IMR-90 (cell line): ENCODE results near the gene PDX1. TPM values are rescaled to one million over a fixed set of nuclear protein-coding genes. Genes with fewer than 3 reads are reported as not detected.

Experiments
- ATAC-seq: fragments of 200-7000 bp; cut with Tn5 transposase; 2 replicates; pipeline ENCODE4 v1.9.1; 2020; ENCODE audit warnings: low read depth, mild to moderate bottlenecking, moderate library complexity
- BruUV-seq: library from RNA; stranded (reverse); fragments of 400-500 nt; replicated peaks from 2 replicates; lab custom pipeline; 2021; lab: Mats Ljungman, UMichigan
- CTCF ChIA-PET: fragments of 300-600 bp; formaldehyde crosslinking; extraction: SDS; loops from one replicate; lab custom pipeline; 2021; ENCODE audit warnings: antibody characterized with exemption; lab: Yijun Ruan, JAX
- POLR2A ChIA-PET: fragments of 300-600 bp; sonication (Branson Sonifier 250); formaldehyde crosslinking; loops from one replicate; lab custom pipeline; 2022; ENCODE audit warnings: antibody characterized with exemption; ENCODE audit not compliant: unreplicated experiment; lab: Charles Lee
- DNase-seq: peaks from one replicate; pipeline ENCODE4 v3.0.0; 2013
- H2AFZ ChIP-seq: replicated peaks from 2 replicates; pipeline ENCODE3; 2013; ENCODE audit warnings: low read length, mild to moderate bottlenecking; ENCODE audit not compliant: poor library complexity
- H2AK5ac ChIP-seq: 2 replicates; pipeline ENCODE4 v1.6.1; 2013; ENCODE audit warnings: low read depth, low read length, inconsistent platforms
- H2AK9ac ChIP-seq: replicated peaks from 2 replicates; pipeline ENCODE3; 2013; ENCODE audit warnings: mild to moderate bottlenecking, low read depth, low read length, moderate library complexity; ENCODE audit not compliant: poor library complexity
- H2BK120ac ChIP-seq: 2 replicates; pipeline ENCODE4 v1.6.1; 2013; ENCODE audit warnings: low read depth, low read length, inconsistent platforms
- H2BK15ac ChIP-seq: 3 replicates; pipeline ENCODE4 v1.6.1; 2013; ENCODE audit warnings: low read depth, low read length, inconsistent platforms
- H2BK20ac ChIP-seq: 2 replicates; pipeline ENCODE4 v1.6.1; 2013; ENCODE audit warnings: low read depth, mild to moderate bottlenecking, inconsistent platforms, low read length, moderate library complexity
- H2BK5ac ChIP-seq: 2 replicates; pipeline ENCODE4 v1.6.1; 2013; ENCODE audit warnings: mild to moderate bottlenecking, low read depth, low read length, inconsistent platforms; ENCODE audit not compliant: poor library complexity, severe bottlenecking
- H3K14ac ChIP-seq: replicated peaks from 2 replicates; pipeline ENCODE4 v1.6.1; 2013; ENCODE audit warnings: low read depth, low read length, inconsistent platforms
- H3K18ac ChIP-seq: 2 replicates; pipeline ENCODE4 v1.6.1; 2013; ENCODE audit warnings: low read depth, low read length, control low read depth
- H3K23ac ChIP-seq: 2 replicates; pipeline ENCODE4 v1.6.1; 2013; ENCODE audit warnings: low read depth, low read length, inconsistent platforms
- H3K27ac ChIP-seq: 2 replicates; pipeline ENCODE4 v1.5.1; 2013; ENCODE audit warnings: mild to moderate bottlenecking, control low read depth, low read length; ENCODE audit not compliant: insufficient read depth
- H3K27me3 ChIP-seq: 2 replicates; pipeline ENCODE4 v1.6.1; 2013; ENCODE audit warnings: low read length; ENCODE audit not compliant: control insufficient read depth, insufficient read depth
- H3K36me3 ChIP-seq: 2 replicates; pipeline ENCODE4 v1.6.1; 2013; ENCODE audit warnings: low read length, mixed read lengths; ENCODE audit not compliant: control insufficient read depth, insufficient read depth
- H3K4ac ChIP-seq: 2 replicates; pipeline ENCODE4 v1.6.1; 2013; ENCODE audit warnings: low read depth, low read length, inconsistent platforms
- H3K4me1 ChIP-seq: 2 replicates; pipeline ENCODE4 v1.6.1; 2013; ENCODE audit warnings: low read length, mixed read lengths; ENCODE audit not compliant: control insufficient read depth, insufficient read depth
- H3K4me2 ChIP-seq: 2 replicates; pipeline ENCODE4 v1.6.1; 2013; ENCODE audit warnings: low read depth, mild to moderate bottlenecking, control low read depth, low read length, moderate library complexity
- H3K4me3 ChIP-seq: 2 replicates; pipeline ENCODE4 v1.5.1; 2013; ENCODE audit warnings: low read depth, mild to moderate bottlenecking, control low read depth, low read length, moderate library complexity; ENCODE audit not compliant: insufficient read depth
- H3K56ac ChIP-seq: 2 replicates; pipeline ENCODE4 v1.6.1; 2013; ENCODE audit warnings: low read length, inconsistent platforms; ENCODE audit not compliant: insufficient read depth; ENCODE audit errors: extremely low read depth
- H3K79me1 ChIP-seq, 2 experiments: 2 replicates each; pipeline ENCODE4 v1.6.1; 2013; ENCODE audit warnings: low read length in 2 of 2, inconsistent platforms in 1 of 2, low read depth in 1 of 2
- H3K9ac ChIP-seq: 2 replicates; pipeline ENCODE4 v1.6.1; 2013; ENCODE audit warnings: low read depth, low read length, control low read depth
- H3K9me1 ChIP-seq: 2 replicates; pipeline ENCODE4 v1.6.1; 2013; ENCODE audit warnings: low read length, inconsistent platforms; ENCODE audit not compliant: insufficient read depth
- H3K9me3 ChIP-seq: 2 replicates; pipeline ENCODE4 v1.6.1; 2013; ENCODE audit warnings: low read length; ENCODE audit not compliant: control insufficient read depth, insufficient read depth
- H4K20me1 ChIP-seq: 2 replicates; pipeline ENCODE4 v1.6.1; 2013; ENCODE audit warnings: low read length, inconsistent platforms; ENCODE audit not compliant: insufficient read depth
- H4K5ac ChIP-seq: 2 replicates; pipeline ENCODE4 v1.6.1; 2013; ENCODE audit warnings: mild to moderate bottlenecking, low read depth, low read length, control low read depth
- H4K8ac ChIP-seq, 2 experiments: 2 replicates each; pipeline ENCODE4 v1.6.1; 2013; ENCODE audit warnings: low read depth in 2 of 2, low read length in 2 of 2, control low read depth in 1 of 2, inconsistent platforms in 1 of 2
- H4K91ac ChIP-seq: 2 replicates; pipeline ENCODE4 v1.6.1; 2013; ENCODE audit warnings: low read depth, low read length, inconsistent platforms; ENCODE audit not compliant: insufficient read depth
- BHLHE40 ChIP-seq: fragments of 150-350 bp; IDR thresholded peaks from 2 replicates; pipeline ENCODE4 v1.6.1; 2016; ENCODE audit warnings: mild to moderate bottlenecking, low read depth, low read length
- CEBPB ChIP-seq: IDR thresholded peaks from 2 replicates; pipeline ENCODE4 v1.6.1; 2012; ENCODE audit warnings: low read depth, low read length, improper control_type of control experiment
- CHD1 ChIP-seq: IDR thresholded peaks from 2 replicates; pipeline ENCODE4 v1.6.1; 2012; ENCODE audit warnings: low read depth, low read length, improper control_type of control experiment
- CTCF ChIP-seq: conservative IDR thresholded peaks from 2 replicates; pipeline ENCODE4 v1.5.1; 2012; ENCODE audit warnings: mild to moderate bottlenecking, low read depth, low read length, improper control_type of control experiment
- FOS ChIP-seq: fragments of 150-350 bp; IDR thresholded peaks from 2 replicates; pipeline ENCODE4 v1.6.1; 2016; ENCODE audit warnings: low read depth, low read length
- MAFK ChIP-seq: IDR thresholded peaks from 2 replicates; pipeline ENCODE4 v1.6.1; 2012; ENCODE audit warnings: low read depth, low read length, improper control_type of control experiment
- MAZ ChIP-seq: IDR thresholded peaks from 2 replicates; pipeline ENCODE4 v1.6.1; 2012; ENCODE audit warnings: low read depth, mild to moderate bottlenecking, low read length, improper control_type of control experiment, moderate library complexity, borderline replicate concordance
- MXI1 ChIP-seq: IDR thresholded peaks from 2 replicates; pipeline ENCODE4 v1.6.1; 2012; ENCODE audit warnings: low read depth, mild to moderate bottlenecking, low read length, moderate library complexity, borderline replicate concordance
- NFE2L2 ChIP-seq: fragments of 150-350 bp; IDR thresholded peaks from 2 replicates; pipeline ENCODE4 v1.6.1; 2016; ENCODE audit warnings: low read depth, mild to moderate bottlenecking, low read length
- RCOR1 ChIP-seq: IDR thresholded peaks from 2 replicates; pipeline ENCODE4 v1.6.1; 2012; ENCODE audit warnings: mild to moderate bottlenecking, low read length, improper control_type of control experiment; ENCODE audit not compliant: insufficient replicate concordance
- RFX5 ChIP-seq: IDR thresholded peaks from 2 replicates; pipeline ENCODE4 v1.8.0; 2012; ENCODE audit warnings: low read depth, mild to moderate bottlenecking, low read length, moderate library complexity
- SMC3 ChIP-seq: fragments of 150-350 bp; IDR thresholded peaks from 2 replicates; pipeline ENCODE4 v1.6.1; 2016; ENCODE audit warnings: low read depth, mild to moderate bottlenecking, antibody characterized with exemption, low read length, moderate library complexity
- USF2 ChIP-seq: fragments of 150-350 bp; IDR thresholded peaks from 2 replicates; pipeline ENCODE4 v1.6.1; 2017; ENCODE audit warnings: mild to moderate bottlenecking, antibody characterized with exemption, low read length, low read depth
- WGBS, 2 experiments: methylation state at CpG; one replicate each; pipeline versions ENCODE4 v1.1.5 to v1.1.7; 2013; ENCODE audit warnings: missing lambda C conversion rate in 2 of 2; ENCODE audit not compliant: insufficient read length in 1 of 2; ENCODE audit errors: extremely low coverage in 2 of 2; 5-methylcytosine and 5-hydroxymethylcytosine counted together
- dilution Hi-C: fragments of 300-500 bp; cut with HindIII; formaldehyde crosslinking; loops from one replicate; pipeline ENCODE4 v1.14.3; 2018; ENCODE audit warnings: low sequenced_read_pairs; ENCODE audit not compliant: unreplicated experiment
- in situ Hi-C: fragments of 300-500 bp; cut with MboI; formaldehyde crosslinking; loops from 3 replicates; pipeline ENCODE4 v1.14.3; 2019; ENCODE audit warnings: low sequenced_read_pairs, inconsistent platforms, mixed read lengths
- intact Hi-C: fragments of 100-400 bp; cut with micrococcal nuclease; formaldehyde crosslinking; loops from 2 replicates; pipeline ENCODE4 v1.10.0; 2022
- polyA plus RNA-seq, 3 experiments: library from polyadenylated mRNA; depleted of rRNA; stranded (reverse); fragments of >200 nt; gene quantifications; 2 replicates each; pipeline ENCODE4 v1.2.3, GENCODE V29; 2012; ENCODE audit warnings: low replicate concordance in 1 of 3
- total RNA-seq: library from RNA; depleted of rRNA; stranded (reverse); fragments of >200 nt; gene quantifications from 2 replicates; pipeline ENCODE4 v1.2.3, GENCODE V29; 2012

PDX1 gene
- total and polyA plus RNA-seq, 2 of the 4 experiments (the other 2 are of a cell fraction), result not detected

GRCh38 chr13:27920677-27921420, 1.0 kb downstream of the PDX1 start (continued):
- TF ChIP-seq CEBPB, result no peak

DNA sequence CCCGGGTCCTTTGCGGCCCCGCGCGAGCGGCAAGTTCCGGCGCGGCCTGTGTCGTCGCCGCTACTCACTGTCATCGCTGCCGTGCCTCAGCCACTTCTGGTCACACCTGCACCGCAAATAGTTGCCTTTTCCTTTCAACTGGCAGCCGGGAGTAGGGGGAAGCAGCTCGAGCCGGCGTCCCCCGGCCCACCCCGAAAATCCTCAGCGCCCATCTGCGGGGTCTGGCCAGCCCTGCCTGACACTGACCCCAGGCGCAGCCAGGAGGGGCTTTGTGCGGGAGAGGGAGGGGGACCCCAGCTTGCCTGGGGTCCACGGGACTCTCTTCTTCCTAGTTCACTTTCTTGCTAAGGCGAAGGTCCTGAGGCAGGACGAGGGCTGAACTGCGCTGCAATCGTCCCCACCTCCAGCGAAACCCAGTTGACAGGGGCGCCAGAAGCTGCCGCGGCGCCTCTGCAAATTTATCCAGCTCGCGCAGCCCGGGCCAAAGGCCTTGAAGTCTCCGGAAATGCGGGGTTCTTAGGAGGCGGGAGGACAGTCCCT, 1.7 kb downstream of the PDX1 start:
- H2AK5ac ChIP-seq, result no peak overlapping the region
- no peak for ATAC-seq
- no peak overlapping the region for H4K8ac ChIP-seq
- peaks cover 8% of the 10 kb centered on the region for H3K9me3 ChIP-seq
- H3K18ac ChIP-seq, result no peak overlapping the region
- H2BK15ac ChIP-seq, result no peak overlapping the region
- H3K9me1 ChIP-seq, result no peaks in the 10 kb centered on the region
- H3K36me3 ChIP-seq, result no peaks in the 10 kb centered on the region
- peak overlapping the region; percentile 68 for H2AFZ ChIP-seq
- no peaks in the 10 kb centered on the region for H4K20me1 ChIP-seq
- POLR2A ChIA-PET, result interaction anchor here (0.7 kb wide), 1 partner anchor 590 kb away, joined by 3 read pairs; no protein-coding TSS in a partner anchor
- H3K27ac ChIP-seq, result no peak overlapping the region
- peaks cover 95% of the 10 kb centered on the region for H3K27me3 ChIP-seq
- no peak overlapping the region for H2AK9ac ChIP-seq
- H3K4ac ChIP-seq, result no peak overlapping the region
- no peak overlapping the region for H2BK5ac ChIP-seq
- H3K56ac ChIP-seq, result no peak overlapping the region
- TF ChIP-seq FOS (no peak), USF2 (no peak), MAZ (no peak), RFX5 (no peak), RCOR1 (no peak), CTCF (no peak), BHLHE40 (no peak), NFE2L2 (no peak), CHD1 (no peak), MAFK (no peak), SMC3 (no peak), MXI1 (no peak)
- no peak for DNase-seq
- intact Hi-C loops, result no loop called here
- peak overlapping the region; percentile 9; the same call in 1 of the 2 replicates for H3K4me3 ChIP-seq
- peak overlapping the region; percentile 75; the same call in 1 of the 2 replicates for H3K4me2 ChIP-seq
- dilution Hi-C loops, result no loop called here
- H3K4me1 ChIP-seq, result peaks cover 3% of the 10 kb centered on the region; the same call in 1 of the 2 replicates
- no peak overlapping the region for H2BK120ac ChIP-seq
- CTCF ChIA-PET, result interaction anchor here (0.6 to 0.9 kb wide), 2 partner anchors 12 to 226 kb away, joined by 3 read pairs; no protein-coding TSS in a partner anchor
- 6% methylated on average over 10 of the region's 41 CpGs; no CpG with 5 or more reads in 1 of the 2 experiments for WGBS, 2 experiments
- BruUV-seq, result no TSS peak
- H3K9ac ChIP-seq, result no peak overlapping the region
- H4K91ac ChIP-seq, result no peak overlapping the region
- H3K14ac ChIP-seq, result no peak overlapping the region
- H3K79me1 ChIP-seq, result no peaks in the 10 kb centered on the region
- H2BK20ac ChIP-seq, result no peak overlapping the region
- H4K5ac ChIP-seq, result no peak overlapping the region
- in situ Hi-C loops, result no loop called here
- H3K23ac ChIP-seq, result no peak overlapping the region
